HG03558 (cell line): ENCODE measurements around the gene RAB11FIP4.

ENCODE experiments used
- ATAC-seq: cut with Tn5 transposase; IDR thresholded peaks from one replicate; pipeline ENCODE4 v1.9.1; 2021; ENCODE audit warnings: moderate number of reproducible peaks; ENCODE audit not compliant: unreplicated experiment; ENCODE audit errors: extremely low read depth

RAB11FIP4 gene

GRCh38 chr17:31512104-31512740 lies 120.7 kb downstream of the RAB11FIP4 start:
- ATAC-seq: no peak

GRCh38 chr17:31512796-31513195 lies 121.3 kb downstream of the RAB11FIP4 start:
- no peak for ATAC-seq

- ATAC-seq: no peak
Observed at GRCh38 chr17:31513731-31514427, 122.4 kb downstream of the RAB11FIP4 start.

- ATAC-seq: no peak
Observed at GRCh38 chr17:31515267-31515666, 123.8 kb downstream of the RAB11FIP4 start.

- ATAC-seq: no peak
Observed at GRCh38 chr17:31517524-31517923, 126.0 kb downstream of the RAB11FIP4 start.

GRCh38 chr17:31518478-31518877 lies 127.0 kb downstream of the RAB11FIP4 start:
- ATAC-seq: no peak

- ATAC-seq: no peak
Observed at GRCh38 chr17:31521632-31522283, 130.3 kb downstream of the RAB11FIP4 start.

GRCh38 chr17:31522284-31522931 lies 130.9 kb downstream of the RAB11FIP4 start:
- no peak for ATAC-seq

- ATAC-seq: no peak
Observed at GRCh38 chr17:31522987-31523495, 131.6 kb downstream of the RAB11FIP4 start.

GRCh38 chr17:31523862-31524730 lies 132.6 kb downstream of the RAB11FIP4 start:
- no peak for ATAC-seq

- no peak for ATAC-seq
Observed at GRCh38 chr17:31524926-31525800, 133.7 kb downstream of the RAB11FIP4 start.

- ATAC-seq: no peak
Observed at GRCh38 chr17:31525801-31526549, 134.5 kb downstream of the RAB11FIP4 start.

GRCh38 chr17:31527606-31528005 lies 136.1 kb downstream of the RAB11FIP4 start:
- no peak for ATAC-seq

- ATAC-seq: no peak
Observed at GRCh38 chr17:31528291-31528874, 136.9 kb downstream of the RAB11FIP4 start.

GRCh38 chr17:31529841-31530251 lies 138.4 kb downstream of the RAB11FIP4 start:
- no peak for ATAC-seq

GRCh38 chr17:31530391-31530985 lies 139.0 kb downstream of the RAB11FIP4 start:
- no peak for ATAC-seq

- ATAC-seq: no peak
Observed at GRCh38 chr17:31531336-31531980, 140.0 kb downstream of the RAB11FIP4 start.
